ENCODE measurements around the gene CEP44. TPM values are rescaled to one million over a fixed set of nuclear protein-coding genes. Genes with fewer than 3 reads are reported as not detected.
"Not testable (repeated sequence)": the region's sequence is repeated elsewhere in the genome, so short reads cannot be mapped to it uniquely, and the experiment has no call there.

CEP44 gene
- total RNA-seq, 1 donor from 2014 or later: 17.0 TPM

DNA sequence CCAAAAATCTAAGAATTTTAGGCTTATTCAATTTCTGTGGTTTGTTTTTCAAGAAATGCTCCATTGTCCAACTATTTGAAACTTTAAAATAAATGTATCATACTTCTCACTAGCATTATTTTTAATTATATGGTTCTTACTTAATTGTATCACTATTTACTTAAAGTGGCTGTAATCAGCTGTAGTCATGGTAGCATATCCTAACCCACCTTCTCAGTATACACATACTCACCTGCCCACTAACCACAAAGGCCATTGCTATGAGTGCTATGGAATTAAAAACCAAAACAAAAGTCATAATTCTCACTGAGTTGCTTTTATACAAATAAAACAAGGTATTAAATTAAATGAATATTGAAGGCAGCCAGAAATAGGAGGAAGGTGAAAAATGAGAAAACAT, 5.2 kb upstream of the CEP44 start:
- intact Hi-C loops (cut with micrococcal nuclease): no loop called here

- intact Hi-C loops (cut with micrococcal nuclease): loop anchor here (5.0 to 10.0 kb wide), 2 partner anchors 775 to 1918 kb away; partner anchors contain the start of gene SPATA4
These were observed 4.1 kb upstream of the CEP44 start for GRCh38 chr4:174279433-174280155.

DNA sequence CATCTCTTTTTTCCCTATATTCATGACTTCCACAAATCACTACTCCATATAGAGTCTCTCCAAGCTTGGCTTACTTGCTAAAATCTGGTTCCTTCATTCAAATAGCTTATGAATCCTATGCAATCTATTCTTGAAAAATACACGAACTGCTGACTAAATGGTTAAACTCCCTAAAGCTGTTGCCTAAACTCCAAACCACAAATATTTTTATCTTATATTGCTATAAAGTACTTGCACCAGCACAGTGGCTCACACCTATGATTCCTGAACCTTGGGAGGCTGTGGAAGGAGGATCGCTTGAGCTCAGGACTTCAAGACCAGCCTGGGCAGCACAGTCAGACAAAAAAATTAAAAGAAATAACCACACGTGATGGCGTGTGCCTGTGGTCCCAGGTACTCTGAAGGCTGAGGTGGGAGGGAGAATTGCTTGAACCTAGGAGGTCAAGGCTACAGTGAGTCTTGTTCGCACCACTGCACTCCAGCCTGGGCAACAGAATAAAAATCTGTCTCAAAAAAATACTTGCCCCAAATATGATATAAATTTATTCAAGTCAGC, 2.5 kb upstream of the CEP44 start:
- intact Hi-C loops (cut with micrococcal nuclease): loop anchor here (5.0 to 10.0 kb wide), 2 partner anchors 776 to 1916 kb away; partner anchors contain the start of gene SPATA4

DNA sequence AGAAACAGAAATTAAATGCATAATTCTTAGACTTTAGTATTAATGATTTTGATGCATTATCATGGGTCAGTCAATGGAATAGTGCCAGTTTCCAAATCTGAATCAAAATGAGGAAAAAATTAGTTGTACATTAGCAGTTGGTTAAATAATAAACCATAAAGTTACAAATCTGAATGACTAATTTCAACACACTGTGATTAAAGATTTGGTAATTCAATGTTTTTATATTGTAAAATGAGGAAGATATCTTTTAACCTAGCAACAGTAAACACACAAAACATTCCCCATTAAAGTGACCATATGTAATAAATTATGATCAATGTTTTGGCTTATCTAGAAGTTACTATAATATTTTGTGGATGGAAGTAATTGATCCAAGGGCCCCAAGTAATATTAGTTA, 1.8 kb upstream of the CEP44 start:
- intact Hi-C loops (cut with micrococcal nuclease): loop anchor here (2.0 to 10.0 kb wide), 4 partner anchors 77 to 1915 kb away; partner anchors contain the start of genes HPGD and SPATA4

GRCh38 chr4:174282836-174283506, 740 bp upstream of the CEP44 start:
- intact Hi-C loops (cut with micrococcal nuclease): loop anchor here (1.0 to 10.0 kb wide), 6 partner anchors 76 to 1914 kb away; partner anchors contain the start of genes HMGB2, HPGD, SAP30 and SPATA4

- intact Hi-C loops (cut with micrococcal nuclease): loop anchor here (5.0 to 10.0 kb wide), 2 partner anchors 780 to 1913 kb away; partner anchors contain the start of gene SPATA4
These were observed 776 bp downstream of the CEP44 start for GRCh38 chr4:174284487-174284886.

GRCh38 chr4:174286870-174287269, 3.2 kb downstream of the CEP44 start:
- intact Hi-C loops (cut with micrococcal nuclease): loop anchor here (10.0 kb wide), 1 partner anchor 782 kb away; no protein-coding TSS in a partner anchor

DNA sequence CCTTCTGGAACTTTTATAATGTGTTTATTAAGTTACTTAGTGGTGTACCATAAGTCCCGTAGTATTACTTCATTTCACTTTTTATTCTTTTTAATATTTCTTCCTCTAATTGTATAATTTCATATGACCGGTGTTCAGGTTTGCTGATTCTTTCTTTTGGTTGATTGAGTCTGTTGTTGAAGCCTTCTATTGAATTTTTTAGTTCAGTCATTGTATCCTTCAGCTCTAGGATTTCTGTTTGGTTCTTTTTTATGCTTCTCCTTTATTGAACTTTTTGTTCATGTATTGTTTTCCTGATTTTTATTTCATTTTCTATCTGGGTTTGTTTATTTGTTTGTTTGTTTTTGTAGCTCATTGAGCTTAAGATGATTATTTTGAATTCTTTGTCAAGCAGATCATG, 8.8 kb downstream of the CEP44 start:
- intact Hi-C loops (cut with micrococcal nuclease): no loop called here

- intact Hi-C loops (cut with micrococcal nuclease): not testable (repeated sequence)
These were observed 10.9 kb downstream of the CEP44 start for GRCh38 chr4:174294641-174295040.

DNA sequence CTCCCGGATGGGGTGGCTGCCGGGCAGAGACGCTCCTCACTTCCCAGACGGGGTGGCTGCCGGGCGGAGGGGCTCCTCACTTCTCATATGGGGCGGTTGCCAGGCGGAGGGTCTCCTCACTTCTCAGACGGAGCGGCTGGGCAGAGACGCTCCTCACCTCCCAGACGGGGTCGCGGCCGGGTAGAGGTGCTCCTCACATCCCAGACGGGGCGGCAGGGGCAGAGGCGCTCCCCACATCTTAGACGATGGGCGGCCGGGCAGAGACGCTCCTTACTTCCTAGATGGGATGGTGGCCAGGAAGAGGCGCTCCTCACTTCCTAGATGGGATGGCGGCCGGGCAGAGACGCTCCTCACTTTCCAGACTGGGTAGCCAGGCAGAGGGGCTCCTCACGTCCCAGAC, 11.4 kb downstream of the CEP44 start:
- intact Hi-C loops (cut with micrococcal nuclease): not testable (repeated sequence)

GRCh38 chr4:174303687-174304086, 20.0 kb downstream of the CEP44 start:
- intact Hi-C loops (cut with micrococcal nuclease): no loop called here

DNA sequence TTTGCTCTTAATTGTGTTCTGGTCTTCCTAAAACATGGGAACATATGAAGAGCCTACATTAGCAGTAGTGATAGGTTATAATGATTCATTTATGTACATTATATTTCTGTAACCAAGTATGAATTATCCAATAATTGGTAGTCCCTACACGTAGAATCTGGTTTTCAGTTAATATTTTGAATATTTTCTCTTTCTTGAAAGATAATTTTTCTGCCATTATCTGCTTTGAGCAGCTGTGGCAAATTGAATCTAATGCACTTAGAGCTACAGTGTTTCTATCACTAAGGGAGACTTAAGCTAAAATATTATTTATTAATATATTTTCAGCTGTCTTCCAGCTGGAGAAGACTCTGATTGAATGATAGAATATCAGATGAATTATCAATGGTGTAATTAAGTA, 21.0 kb downstream of the CEP44 start:
- intact Hi-C loops (cut with micrococcal nuclease): no loop called here

- intact Hi-C loops (cut with micrococcal nuclease): no loop called here
These were observed 22.2 kb downstream of the CEP44 start for GRCh38 chr4:174305961-174306360.

DNA sequence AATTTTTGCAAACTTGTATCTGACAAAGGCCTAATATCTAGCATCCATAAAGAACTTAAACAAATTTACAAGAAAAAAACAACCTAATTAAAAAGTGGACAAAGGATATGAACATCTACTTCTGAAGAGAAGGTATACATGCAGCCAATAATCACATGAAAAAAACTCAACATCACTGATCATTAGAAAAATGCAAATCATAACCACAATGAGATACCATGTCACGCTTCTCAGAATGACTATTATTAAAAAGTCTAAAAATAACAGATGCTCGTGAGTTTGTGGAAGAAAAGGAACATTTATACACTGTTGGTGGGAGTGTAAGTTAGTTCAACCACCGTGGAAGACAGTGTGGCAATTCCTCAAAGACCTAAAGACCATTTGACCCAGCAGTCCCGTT, 24.0 kb downstream of the CEP44 start:
- intact Hi-C loops (cut with micrococcal nuclease): no loop called here

GRCh38 chr4:174312993-174313392, 29.3 kb downstream of the CEP44 start:
- intact Hi-C loops (cut with micrococcal nuclease): no loop called here

DNA sequence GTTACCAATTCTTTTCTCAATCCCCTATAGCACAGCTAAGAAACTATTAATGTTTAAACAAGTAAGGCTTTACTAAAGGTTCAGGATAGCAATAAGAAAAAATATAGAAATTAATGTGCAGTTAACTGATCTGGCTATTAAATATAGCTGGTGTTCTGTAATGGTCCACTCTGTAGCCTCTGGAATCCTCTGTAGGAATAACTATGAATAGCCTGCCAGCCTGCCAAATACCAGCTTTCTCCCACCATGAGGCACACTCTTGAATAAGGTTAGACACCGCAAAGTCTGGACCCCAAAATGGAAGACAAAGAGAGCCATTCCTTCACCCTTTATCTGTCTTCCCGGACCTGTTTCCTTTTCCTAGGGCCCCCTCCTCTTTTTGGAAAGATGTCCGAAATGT, 30.6 kb downstream of the CEP44 start:
- intact Hi-C loops (cut with micrococcal nuclease): no loop called here

- intact Hi-C loops (cut with micrococcal nuclease): loop anchor here (5.0 kb wide), 2 partner anchors 807 to 892 kb away; no protein-coding TSS in a partner anchor
These were observed 31.1 kb downstream of the CEP44 start for GRCh38 chr4:174314770-174315169.

GRCh38 chr4:174316546-174316945, 32.8 kb downstream of the CEP44 start:
- intact Hi-C loops (cut with micrococcal nuclease): loop anchor here (5.0 kb wide), 2 partner anchors 809 to 894 kb away; no protein-coding TSS in a partner anchor

- intact Hi-C loops (cut with micrococcal nuclease): loop anchor here (5.0 kb wide), 2 partner anchors 810 to 895 kb away; no protein-coding TSS in a partner anchor
These were observed 33.2 kb downstream of the CEP44 start for GRCh38 chr4:174316954-174317353.

- intact Hi-C loops (cut with micrococcal nuclease): loop anchor here (5.0 kb wide), 2 partner anchors 810 to 895 kb away; no protein-coding TSS in a partner anchor
These were observed 33.8 kb downstream of the CEP44 start for GRCh38 chr4:174317531-174317930.
